Measurements from ENCODE around the gene DPYSL4. TPM values are rescaled to one million over a fixed set of nuclear protein-coding genes. Genes with fewer than 3 reads are reported as not detected.

Gene DPYSL4
- total RNA-seq, 1 experiment from 2014 or later: 19.6 TPM

GRCh38 chr10:132226586-132227405, 40.0 kb downstream of the DPYSL4 start:
- DNase-seq (ENCODE audit: low spot score): no peak

GRCh38 chr10:132227851-132228390, 41.2 kb downstream of the DPYSL4 start:
- DNase-seq (ENCODE audit: low spot score): no peak

GRCh38 chr10:132228616-132229015, 41.9 kb downstream of the DPYSL4 start:
- DNase-seq (ENCODE audit: low spot score): no peak

- DNase-seq (ENCODE audit: low spot score): no peak
Observed at GRCh38 chr10:132229096-132229495, 42.3 kb downstream of the DPYSL4 start.

GRCh38 chr10:132229834-132230556, 43.2 kb downstream of the DPYSL4 start:
- DNase-seq (ENCODE audit: low spot score): no peak

GRCh38 chr10:132230557-132231210, 43.9 kb downstream of the DPYSL4 start:
- DNase-seq (ENCODE audit: low spot score): no peak

GRCh38 chr10:132231656-132232022, 44.9 kb downstream of the DPYSL4 start:
- no peak for DNase-seq (ENCODE audit: low spot score)

GRCh38 chr10:132232023-132232951, 45.5 kb downstream of the DPYSL4 start:
- DNase-seq (ENCODE audit: low spot score): peak; percentile 44

GRCh38 chr10:132232981-132233380, 46.2 kb downstream of the DPYSL4 start:
- no peak for DNase-seq (ENCODE audit: low spot score)

- no peak for DNase-seq (ENCODE audit: low spot score)
Observed at GRCh38 chr10:132233501-132234085, 46.8 kb downstream of the DPYSL4 start.

- no peak for DNase-seq (ENCODE audit: low spot score)
Observed at GRCh38 chr10:132234860-132235259, 48.1 kb downstream of the DPYSL4 start.

- no peak for DNase-seq (ENCODE audit: low spot score)
Observed at GRCh38 chr10:132236161-132236560, 49.4 kb downstream of the DPYSL4 start.

- DNase-seq (ENCODE audit: low spot score): no peak
Observed at GRCh38 chr10:132236881-132237280, 50.1 kb downstream of the DPYSL4 start.

GRCh38 chr10:132237396-132237795, 50.6 kb downstream of the DPYSL4 start:
- no peak for DNase-seq (ENCODE audit: low spot score)

- no peak for DNase-seq (ENCODE audit: low spot score)
Observed at GRCh38 chr10:132237871-132238270, 51.1 kb downstream of the DPYSL4 start.

- no peak for DNase-seq (ENCODE audit: low spot score)
Observed at GRCh38 chr10:132238371-132239125, 51.8 kb downstream of the DPYSL4 start.

GRCh38 chr10:132239126-132240031, 52.6 kb downstream of the DPYSL4 start:
- no peak for DNase-seq (ENCODE audit: low spot score)

GRCh38 chr10:132240156-132240555, 53.4 kb downstream of the DPYSL4 start:
- DNase-seq (ENCODE audit: low spot score): no peak

- no peak for DNase-seq (ENCODE audit: low spot score)
Observed at GRCh38 chr10:132240581-132240980, 53.8 kb downstream of the DPYSL4 start.
